Kidney (tissue), 14 donors: ENCODE measurements around the gene ERBB4. TPM values are rescaled to one million over a fixed set of nuclear protein-coding genes. Genes with fewer than 3 reads are reported as not detected.

Source experiments
- DNase-seq, 5 donors: peaks; one replicate each; pipeline ENCODE4 v3.0.0-alpha.2; 2013 to 2020
- FAIRE-seq: peaks from 2 replicates; lab custom pipeline; 2012; peaks lifted over from hg19 to GRCh38; lab: Jason Lieb, UNC
- H3K27ac ChIP-seq, 2 donors: one replicate each; pipeline ENCODE4 v1.7.0; 2013; ENCODE audit warnings: low read depth in 2 of 2, low read length in 2 of 2, inconsistent platforms in 1 of 2
- H3K27me3 ChIP-seq: one replicate; pipeline ENCODE4 v1.7.1; 2013; ENCODE audit warnings: low read length, inconsistent platforms; ENCODE audit not compliant: control insufficient read depth, insufficient read depth
- H3K36me3 ChIP-seq, 3 donors: one replicate each; pipeline versions ENCODE4 v1.7.0 to v1.7.1; 2013; ENCODE audit warnings: low read length in 3 of 3, control low read depth in 1 of 3, inconsistent platforms in 1 of 3; ENCODE audit not compliant: insufficient read depth in 3 of 3, control insufficient read depth in 2 of 3
- H3K4me1 ChIP-seq, 3 donors: one replicate each; pipeline versions ENCODE4 v1.7.0 to v1.7.1; 2013; ENCODE audit warnings: low read length in 3 of 3, inconsistent platforms in 1 of 3, low read depth in 1 of 3; ENCODE audit not compliant: control insufficient read depth in 2 of 3, insufficient read depth in 2 of 3
- H3K4me3 ChIP-seq, 3 donors: one replicate each; pipeline versions ENCODE4 v1.7.0 to v1.8.1; 2013; ENCODE audit warnings: low read length in 3 of 3, control low read depth in 1 of 3, inconsistent platforms in 1 of 3
- H3K9ac ChIP-seq, 3 donors: one replicate each; pipeline versions ENCODE4 v1.7.0 to v1.7.1; 2013; ENCODE audit warnings: low read length in 3 of 3, control low read depth in 1 of 3, inconsistent platforms in 1 of 3
- H3K9me3 ChIP-seq, 3 donors: one replicate each; pipeline versions ENCODE4 v1.7.0 to v1.7.1; 2013; ENCODE audit warnings: low read length in 3 of 3, control low read depth in 1 of 3, inconsistent platforms in 1 of 3; ENCODE audit not compliant: control insufficient read depth in 2 of 3, insufficient read depth in 1 of 3
- intact Hi-C: fragments of 100-400 bp; cut with DNase I; formaldehyde crosslinking; loops from one replicate; pipeline ENCODE4 v1.11.1; 2022
- polyA plus RNA-seq: library from polyadenylated mRNA; stranded (reverse); fragments of 350-450 nt; fragmentation: Illumina TruSeq; extraction: RNeasy Lipid Tissue Mini Kit (QIAGEN cat#74804); gene quantifications from one replicate; pipeline ENCODE4 v1.2.3, GENCODE V29; 2014; ENCODE audit warnings: low read depth, low replicate concordance; ENCODE audit not compliant: insufficient read depth
- total RNA-seq: library from RNA; stranded (reverse); fragmentation: NEBNext Ultra II Directional; extraction: Animal tissue kit (Norgen Biotek cat#: 25700); gene quantifications from one replicate; pipeline ENCODE4 v1.2.1, GENCODE V29; 2021
- TF ChIP-seq, protein P1 (sequence below): IDR thresholded peaks from 3 replicates; pipeline ENCODE4 v1.5.1; 2012; ENCODE audit warnings: mild to moderate bottlenecking, moderate library complexity, borderline replicate concordance; ENCODE audit not compliant: insufficient read depth; ENCODE audit errors: extremely low read depth
- donor health status: control.
- donor health status: control.
- donor health status: control.
- donor health status: control.
- donor health status: control.
- donor health status: DM: yes; HTN: yes; CAD: no.
- donor health status: Normal renal cell carcinoma (clear cell type).

The ERBB4 gene
- total and polyA plus RNA-seq, 2 donors from 2014 or later: 3.9 to 152 TPM

- Histone ChIP-seq H3K9me3 (no peaks in the 10 kb centered on the region), H3K36me3 (no peaks in the 10 kb centered on the region), H3K27ac (no peak overlapping the region), H3K9ac (no peak overlapping the region), H3K27me3 (no peaks in the 10 kb centered on the region), H3K4me3 (no peak overlapping the region), H3K4me1 (peaks cover 0 to 3% (median 0%) of the 10 kb centered on the region in 3 donors)
- DNase-seq: no peak
- FAIRE-seq: no peak
- intact Hi-C loops: no loop called here
- TF ChIP-seq, protein P1, sequence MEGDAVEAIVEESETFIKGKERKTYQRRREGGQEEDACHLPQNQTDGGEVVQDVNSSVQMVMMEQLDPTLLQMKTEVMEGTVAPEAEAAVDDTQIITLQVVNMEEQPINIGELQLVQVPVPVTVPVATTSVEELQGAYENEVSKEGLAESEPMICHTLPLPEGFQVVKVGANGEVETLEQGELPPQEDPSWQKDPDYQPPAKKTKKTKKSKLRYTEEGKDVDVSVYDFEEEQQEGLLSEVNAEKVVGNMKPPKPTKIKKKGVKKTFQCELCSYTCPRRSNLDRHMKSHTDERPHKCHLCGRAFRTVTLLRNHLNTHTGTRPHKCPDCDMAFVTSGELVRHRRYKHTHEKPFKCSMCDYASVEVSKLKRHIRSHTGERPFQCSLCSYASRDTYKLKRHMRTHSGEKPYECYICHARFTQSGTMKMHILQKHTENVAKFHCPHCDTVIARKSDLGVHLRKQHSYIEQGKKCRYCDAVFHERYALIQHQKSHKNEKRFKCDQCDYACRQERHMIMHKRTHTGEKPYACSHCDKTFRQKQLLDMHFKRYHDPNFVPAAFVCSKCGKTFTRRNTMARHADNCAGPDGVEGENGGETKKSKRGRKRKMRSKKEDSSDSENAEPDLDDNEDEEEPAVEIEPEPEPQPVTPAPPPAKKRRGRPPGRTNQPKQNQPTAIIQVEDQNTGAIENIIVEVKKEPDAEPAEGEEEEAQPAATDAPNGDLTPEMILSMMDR: no peak
These were observed 744.9 kb downstream of the ERBB4 start for GRCh38 chr2:211793690-211794089.

GRCh38 chr2:211789982-211790381 is 748.6 kb downstream of the ERBB4 start:
- Histone ChIP-seq H3K36me3 (no peaks in the 10 kb centered on the region), H3K9me3 (no peaks in the 10 kb centered on the region), H3K4me1 (peaks cover 0 to 3% (median 0%) of the 10 kb centered on the region in 3 donors), H3K4me3 (no peak overlapping the region), H3K9ac (no peak overlapping the region), H3K27me3 (no peaks in the 10 kb centered on the region), H3K27ac (no peak overlapping the region)
- TF ChIP-seq, protein P1: no peak
- FAIRE-seq (no peak), DNase-seq (no peak)
- intact Hi-C loops: no loop called here

DNA sequence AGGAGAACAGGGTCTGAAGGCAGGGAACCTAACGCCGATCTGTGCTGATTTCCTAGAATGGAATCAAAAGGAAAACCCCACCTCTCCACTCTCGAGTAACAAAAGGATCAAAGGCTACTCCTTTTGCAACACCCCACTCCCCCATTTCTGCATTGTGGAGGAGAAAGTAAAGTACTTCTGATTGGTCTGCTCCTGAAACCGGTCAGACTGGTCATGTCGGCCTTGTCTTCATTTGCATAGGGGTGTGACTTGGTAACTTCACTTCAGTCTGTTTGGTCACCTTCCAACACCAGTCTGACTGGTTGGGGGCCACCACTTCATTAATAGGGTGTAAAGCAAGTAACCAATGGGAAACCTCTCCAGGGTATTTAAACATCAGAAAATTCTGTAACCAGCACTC is 771.9 kb downstream of the ERBB4 start:
- intact Hi-C loops: no loop called here
- Histone ChIP-seq H3K4me3 (peak overlapping the region in 2 of 3 donors; percentile 14 to 21), H3K9me3 (no peaks in the 10 kb centered on the region), H3K36me3 (no peaks in the 10 kb centered on the region), H3K9ac (no peak overlapping the region), H3K27ac (peak overlapping the region in 1 of 2 donors; percentile 29), H3K27me3 (no peaks in the 10 kb centered on the region), H3K4me1 (no peaks in the 10 kb centered on the region)
- TF ChIP-seq, protein P1: no peak
- FAIRE-seq: no peak
- peak; percentile 47 to 81 (median 65) for DNase-seq

DNA sequence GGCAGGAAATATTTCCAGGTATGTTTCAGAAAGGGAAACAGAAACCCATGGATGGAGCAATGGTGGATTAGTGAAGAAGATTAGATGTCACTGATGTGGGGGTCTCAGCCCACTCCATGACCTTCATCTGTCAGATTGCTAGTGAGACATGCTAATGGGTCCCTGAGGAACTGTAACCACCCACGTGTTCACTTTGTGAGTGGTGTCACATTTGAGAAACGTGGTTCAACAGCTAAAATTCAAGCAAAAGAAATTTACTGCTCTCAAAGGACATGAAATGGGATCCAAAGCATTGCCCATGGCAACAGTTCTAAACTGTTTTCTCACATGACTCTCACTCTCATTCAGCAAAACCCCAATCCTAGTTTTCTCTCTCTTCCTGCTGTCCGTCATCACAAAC is 776.1 kb downstream of the ERBB4 start:
- no peak overlapping the region for H3K4me3 ChIP-seq
- DNase-seq: peak in 1 of 5 donors; percentile 29
- H3K36me3 ChIP-seq: no peaks in the 10 kb centered on the region
- TF ChIP-seq, protein P1: no peak
- no peak for FAIRE-seq
- H3K27me3 ChIP-seq: no peaks in the 10 kb centered on the region
- H3K27ac ChIP-seq: no peak overlapping the region
- no peak overlapping the region for H3K9ac ChIP-seq
- H3K4me1 ChIP-seq: no peaks in the 10 kb centered on the region
- no peaks in the 10 kb centered on the region for H3K9me3 ChIP-seq
- intact Hi-C loops: no loop called here
